ENCODE data around the gene ROCK2.
A peak's percentile ranks its signal among the peaks of the same experiment; 100 is the strongest.

ROCK2 gene

DNA sequence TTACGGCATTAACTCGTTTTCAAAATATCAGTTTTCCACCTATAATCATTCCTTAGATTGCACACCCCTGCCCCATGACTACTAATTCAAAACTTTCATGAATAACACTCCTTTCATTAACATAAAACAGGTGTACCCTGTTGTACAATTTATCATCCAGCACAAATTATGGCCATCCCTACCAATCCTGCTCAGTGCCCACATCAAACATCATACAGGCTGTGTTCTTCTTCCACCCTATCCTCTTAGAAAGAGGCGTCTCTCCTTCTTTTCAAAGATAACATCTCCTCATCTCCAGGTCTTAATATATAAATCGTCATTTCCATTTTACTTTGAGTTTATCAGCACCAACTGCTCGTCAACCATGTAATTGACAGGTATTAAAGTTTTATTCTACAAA is 121.6 kb downstream of the ROCK2 start:
- TF ChIP-seq, protein P1, sequence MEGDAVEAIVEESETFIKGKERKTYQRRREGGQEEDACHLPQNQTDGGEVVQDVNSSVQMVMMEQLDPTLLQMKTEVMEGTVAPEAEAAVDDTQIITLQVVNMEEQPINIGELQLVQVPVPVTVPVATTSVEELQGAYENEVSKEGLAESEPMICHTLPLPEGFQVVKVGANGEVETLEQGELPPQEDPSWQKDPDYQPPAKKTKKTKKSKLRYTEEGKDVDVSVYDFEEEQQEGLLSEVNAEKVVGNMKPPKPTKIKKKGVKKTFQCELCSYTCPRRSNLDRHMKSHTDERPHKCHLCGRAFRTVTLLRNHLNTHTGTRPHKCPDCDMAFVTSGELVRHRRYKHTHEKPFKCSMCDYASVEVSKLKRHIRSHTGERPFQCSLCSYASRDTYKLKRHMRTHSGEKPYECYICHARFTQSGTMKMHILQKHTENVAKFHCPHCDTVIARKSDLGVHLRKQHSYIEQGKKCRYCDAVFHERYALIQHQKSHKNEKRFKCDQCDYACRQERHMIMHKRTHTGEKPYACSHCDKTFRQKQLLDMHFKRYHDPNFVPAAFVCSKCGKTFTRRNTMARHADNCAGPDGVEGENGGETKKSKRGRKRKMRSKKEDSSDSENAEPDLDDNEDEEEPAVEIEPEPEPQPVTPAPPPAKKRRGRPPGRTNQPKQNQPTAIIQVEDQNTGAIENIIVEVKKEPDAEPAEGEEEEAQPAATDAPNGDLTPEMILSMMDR (IDR thresholded peaks at IDR 0.05; ENCODE audit: low read depth, low read length): no peak
- no peak for DNase-seq (ENCODE audit: low read depth in 2 of 2)
- no peak overlapping the region for H3K4me3 ChIP-seq (replicated peaks in 1 of 2; ENCODE audit: low read depth in 2 of 2, low read length in 2 of 2)

DNA sequence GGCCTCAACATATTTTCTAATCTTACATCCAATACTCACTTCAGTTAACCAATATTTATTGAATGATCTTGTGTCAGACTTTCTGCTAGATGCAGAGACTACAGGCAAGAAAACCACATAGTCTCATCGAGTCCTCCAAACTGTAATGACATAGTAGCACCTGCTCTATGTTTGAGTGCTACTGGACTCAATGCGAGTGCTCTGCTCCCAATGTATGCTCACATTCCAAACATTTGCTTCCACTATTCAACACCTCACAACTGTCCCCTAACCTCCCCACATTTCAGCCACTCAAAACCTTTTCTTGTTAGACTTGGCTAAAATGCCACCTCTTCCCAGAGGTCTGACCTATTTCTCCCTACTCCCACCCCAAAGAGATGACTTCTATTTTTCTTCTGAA is 124.0 kb downstream of the ROCK2 start:
- H3K4me3 ChIP-seq (replicated peaks in 1 of 2; ENCODE audit: low read depth in 2 of 2, low read length in 2 of 2): no peak overlapping the region
- DNase-seq (ENCODE audit: low read depth in 2 of 2): no peak
- TF ChIP-seq, protein P1 (IDR thresholded peaks at IDR 0.05; ENCODE audit: low read depth, low read length): no peak

DNA sequence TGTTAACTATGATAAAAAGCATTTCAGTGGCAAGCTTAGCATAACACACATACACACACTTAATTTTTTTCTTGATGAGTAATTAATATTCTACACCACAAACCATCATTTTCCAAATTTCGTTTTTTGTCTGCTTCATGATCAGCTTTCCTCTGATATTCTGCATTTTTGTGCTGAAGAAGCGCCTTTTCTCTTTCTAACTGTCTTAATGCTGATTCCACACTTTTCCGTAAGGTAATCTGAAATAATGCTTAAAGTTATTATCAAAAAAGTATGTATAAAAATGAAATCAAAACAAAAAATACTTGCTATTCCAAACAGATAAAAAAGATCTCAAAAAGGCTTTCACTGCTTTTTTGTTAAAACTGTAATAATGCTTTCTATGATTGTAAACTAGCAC is 129.0 kb downstream of the ROCK2 start:
- TF ChIP-seq, protein P1 (IDR thresholded peaks at IDR 0.05; ENCODE audit: low read depth, low read length): no peak
- no peak overlapping the region for H3K4me3 ChIP-seq (replicated peaks in 1 of 2; ENCODE audit: low read depth in 2 of 2, low read length in 2 of 2)
- no peak for DNase-seq (ENCODE audit: low read depth in 2 of 2)

DNA sequence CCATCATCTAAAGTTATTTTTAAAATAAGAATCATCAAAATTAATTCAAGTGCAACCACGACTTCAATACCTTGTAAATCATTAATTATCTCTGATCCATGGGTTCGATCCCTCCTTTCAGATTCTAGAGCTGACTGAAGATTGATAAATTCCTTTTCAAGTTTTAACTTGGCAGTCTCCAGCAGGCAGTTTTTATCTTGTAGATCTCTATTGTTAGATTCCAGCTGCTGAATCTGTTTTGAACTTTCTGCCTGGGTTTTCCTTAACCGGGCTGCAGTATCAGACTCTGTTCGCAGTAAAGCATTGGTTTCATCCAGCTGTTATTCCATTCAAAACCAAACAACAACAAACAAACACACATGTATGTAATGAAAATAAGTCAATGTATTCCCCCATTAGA is 129.7 kb downstream of the ROCK2 start:
- no peak overlapping the region for H3K4me3 ChIP-seq (replicated peaks in 1 of 2; ENCODE audit: low read depth in 2 of 2, low read length in 2 of 2)
- no peak for DNase-seq (ENCODE audit: low read depth in 2 of 2)
- TF ChIP-seq, protein P1 (IDR thresholded peaks at IDR 0.05; ENCODE audit: low read depth, low read length): no peak

DNA sequence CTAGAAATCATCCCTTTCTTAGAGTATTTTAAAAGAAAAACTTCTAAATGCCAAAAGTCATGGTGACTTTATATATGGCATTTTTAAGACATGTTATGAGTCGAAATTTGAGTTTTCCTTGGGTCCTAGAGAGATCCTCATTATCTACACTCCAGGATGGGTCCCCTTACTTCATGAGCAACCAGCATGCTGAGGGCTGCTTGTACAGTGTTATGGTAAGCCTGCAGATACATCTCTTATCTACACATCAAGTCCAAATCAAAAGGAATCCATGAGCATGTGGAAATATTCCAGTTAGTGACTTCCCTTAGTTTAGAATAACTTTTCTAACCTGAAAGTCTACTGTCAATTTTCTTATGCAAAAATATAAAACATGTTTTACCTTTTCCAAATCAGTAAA is 130.5 kb downstream of the ROCK2 start:
- TF ChIP-seq, protein P1 (IDR thresholded peaks at IDR 0.05; ENCODE audit: low read depth, low read length): no peak
- H3K4me3 ChIP-seq (replicated peaks in 1 of 2; ENCODE audit: low read depth in 2 of 2, low read length in 2 of 2): no peak overlapping the region
- DNase-seq (ENCODE audit: low read depth in 2 of 2): no peak

DNA sequence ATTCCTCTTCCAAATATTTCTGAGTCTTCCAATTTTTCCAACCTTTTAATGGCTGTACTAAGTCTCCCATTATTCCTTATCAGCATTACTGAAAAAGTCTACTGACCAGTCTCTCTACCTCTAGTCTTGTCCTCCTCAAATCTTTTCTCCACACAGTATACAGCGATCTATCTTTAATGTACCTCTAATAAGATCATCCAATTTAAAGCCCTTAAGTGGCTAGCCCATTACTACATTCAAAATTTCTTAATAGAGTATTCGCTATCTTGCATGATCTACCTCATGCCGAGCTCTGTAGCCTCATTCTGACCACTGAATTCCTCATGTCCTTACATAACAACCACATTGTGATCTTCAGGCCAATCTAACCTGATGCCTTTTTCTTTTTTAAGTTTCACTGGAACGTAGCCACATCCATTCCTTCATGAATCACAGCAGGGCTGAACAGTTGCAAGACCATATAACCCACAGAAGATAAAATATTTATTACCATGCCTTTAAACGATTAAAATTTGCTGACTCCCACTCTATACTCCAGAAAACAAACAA is 131.3 kb downstream of the ROCK2 start:
- peak; percentile 20 to 48 for DNase-seq (ENCODE audit: low read depth in 2 of 2)
- H3K4me3 ChIP-seq (replicated peaks in 1 of 2; ENCODE audit: low read depth in 2 of 2, low read length in 2 of 2): no peak overlapping the region
- TF ChIP-seq, protein P1 (IDR thresholded peaks at IDR 0.05; ENCODE audit: low read depth, low read length): no peak

DNA sequence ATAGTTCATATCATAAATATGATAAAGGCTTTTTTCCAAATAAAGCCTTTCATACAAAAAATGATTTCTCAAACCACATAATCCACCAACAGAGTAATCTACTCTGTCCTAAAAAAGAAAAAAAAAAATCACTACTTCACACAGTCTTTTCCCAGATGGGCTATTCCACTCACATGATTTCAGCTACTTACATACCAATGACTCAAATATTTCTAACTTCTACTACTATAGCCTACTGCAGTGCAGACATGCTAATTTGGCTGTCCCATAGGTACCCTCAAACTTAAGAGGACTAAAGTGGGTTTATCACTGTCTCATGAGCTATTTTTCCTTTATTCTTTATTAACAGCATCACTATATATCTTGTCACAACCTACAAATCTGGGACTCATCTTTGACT is 131.8 kb downstream of the ROCK2 start:
- TF ChIP-seq, protein P1 (IDR thresholded peaks at IDR 0.05; ENCODE audit: low read depth, low read length): no peak
- peak in 1 of 2 donors; percentile 5 for DNase-seq (ENCODE audit: low read depth in 2 of 2)
- no peak overlapping the region for H3K4me3 ChIP-seq (replicated peaks in 1 of 2; ENCODE audit: low read depth in 2 of 2, low read length in 2 of 2)
